ENCODE measurements around the gene RXRG.
"Not testable (repeated sequence)": the region's sequence is repeated elsewhere in the genome, so short reads cannot be mapped to it uniquely, and the experiment has no call there.

GRCh38 chr1:165459683-165460082 is 14.8 kb upstream of the RXRG start:
- not testable (repeated sequence) for TF ChIP-seq SIN3A (IDR thresholded peaks at IDR 0.05; ENCODE audit: borderline replicate concordance in 2 of 2, control insufficient read depth in 1 of 2, low read depth in 2 of 2, low read length in 2 of 2); SMARCE1 (IDR thresholded peaks at IDR 0.05); ZFX (CRISPR knock-in tag; IDR thresholded peaks at IDR 0.05)
